ENCODE results near the gene AGBL3.

Gene AGBL3

DNA sequence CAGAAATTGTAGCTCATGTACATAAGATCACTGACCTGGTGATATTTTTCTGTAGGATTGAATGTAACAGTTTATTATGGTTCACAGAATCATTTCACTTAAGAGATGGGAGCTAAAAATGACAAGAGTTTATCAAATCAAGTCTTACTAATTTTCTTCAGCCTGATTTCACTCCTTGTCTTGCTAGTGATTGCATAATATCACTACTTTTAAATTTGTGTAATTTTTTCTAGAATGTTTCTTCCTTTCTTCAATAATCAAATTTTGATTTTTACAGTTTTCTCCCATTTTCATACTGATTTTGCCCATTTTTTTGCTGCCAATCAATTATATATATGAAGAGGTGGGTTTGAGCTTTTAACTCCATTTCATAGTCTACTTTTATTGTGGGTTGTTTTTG, 92.8 kb downstream of the AGBL3 start:
- no peak overlapping the region for H3K27ac ChIP-seq
- H3K4me1 ChIP-seq = no peaks in the 10 kb centered on the region
- H3K4me3 ChIP-seq = no peak overlapping the region
- H3K9me3 ChIP-seq = no peaks in the 10 kb centered on the region
- H3K36me3 ChIP-seq = no peaks in the 10 kb centered on the region
- intact Hi-C loops (cut with DNase I; ENCODE audit: low total_unique reads) = no loop called here
- H3K27me3 ChIP-seq = no peaks in the 10 kb centered on the region
- TF ChIP-seq, protein P1, sequence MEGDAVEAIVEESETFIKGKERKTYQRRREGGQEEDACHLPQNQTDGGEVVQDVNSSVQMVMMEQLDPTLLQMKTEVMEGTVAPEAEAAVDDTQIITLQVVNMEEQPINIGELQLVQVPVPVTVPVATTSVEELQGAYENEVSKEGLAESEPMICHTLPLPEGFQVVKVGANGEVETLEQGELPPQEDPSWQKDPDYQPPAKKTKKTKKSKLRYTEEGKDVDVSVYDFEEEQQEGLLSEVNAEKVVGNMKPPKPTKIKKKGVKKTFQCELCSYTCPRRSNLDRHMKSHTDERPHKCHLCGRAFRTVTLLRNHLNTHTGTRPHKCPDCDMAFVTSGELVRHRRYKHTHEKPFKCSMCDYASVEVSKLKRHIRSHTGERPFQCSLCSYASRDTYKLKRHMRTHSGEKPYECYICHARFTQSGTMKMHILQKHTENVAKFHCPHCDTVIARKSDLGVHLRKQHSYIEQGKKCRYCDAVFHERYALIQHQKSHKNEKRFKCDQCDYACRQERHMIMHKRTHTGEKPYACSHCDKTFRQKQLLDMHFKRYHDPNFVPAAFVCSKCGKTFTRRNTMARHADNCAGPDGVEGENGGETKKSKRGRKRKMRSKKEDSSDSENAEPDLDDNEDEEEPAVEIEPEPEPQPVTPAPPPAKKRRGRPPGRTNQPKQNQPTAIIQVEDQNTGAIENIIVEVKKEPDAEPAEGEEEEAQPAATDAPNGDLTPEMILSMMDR (IDR thresholded peaks at IDR 0.05) = no peak
- no peak for DNase-seq

DNA sequence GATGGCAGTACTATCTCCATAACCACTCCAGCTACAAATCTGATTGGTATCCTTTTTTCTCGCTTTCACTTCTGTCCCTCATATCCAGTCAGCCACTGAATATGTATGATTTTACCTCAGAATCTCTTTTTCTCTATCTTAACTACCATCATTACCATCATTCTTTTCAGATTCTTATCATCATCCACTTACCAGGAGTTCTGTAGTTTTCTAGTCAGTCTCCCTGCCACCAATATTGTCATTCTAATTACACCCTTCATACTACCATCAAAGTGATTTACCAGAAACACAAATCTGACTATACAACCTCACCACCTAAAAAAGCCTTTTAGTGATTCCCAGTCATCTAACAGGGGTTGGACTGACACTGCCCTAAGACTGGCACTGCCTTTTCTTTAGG, 96.7 kb downstream of the AGBL3 start:
- Histone ChIP-seq H3K36me3 (no peaks in the 10 kb centered on the region), H3K9me3 (no peaks in the 10 kb centered on the region), H3K4me1 (no peaks in the 10 kb centered on the region), H3K27ac (no peak overlapping the region), H3K27me3 (no peaks in the 10 kb centered on the region), H3K4me3 (no peak overlapping the region)
- TF ChIP-seq, protein P1 (IDR thresholded peaks at IDR 0.05) = no peak
- no peak for DNase-seq
- intact Hi-C loops (cut with DNase I; ENCODE audit: low total_unique reads) = no loop called here

- no peak overlapping the region for H3K4me3 ChIP-seq
- intact Hi-C loops (cut with DNase I; ENCODE audit: low total_unique reads) = no loop called here
- no peak for DNase-seq
These were observed 102.3 kb downstream of the AGBL3 start for GRCh38 chr7:135088566-135088965.

GRCh38 chr7:135091717-135092116, 105.4 kb downstream of the AGBL3 start:
- Histone ChIP-seq H3K27me3 (no peaks in the 10 kb centered on the region), H3K9me3 (no peaks in the 10 kb centered on the region), H3K4me3 (no peak overlapping the region), H3K27ac (no peak overlapping the region), H3K36me3 (peaks cover 0 to 6% (median 5%) of the 10 kb centered on the region in 3 donors), H3K4me1 (no peaks in the 10 kb centered on the region)
- DNase-seq = no peak
- TF ChIP-seq, protein P1 (IDR thresholded peaks at IDR 0.05) = no peak
- intact Hi-C loops (cut with DNase I; ENCODE audit: low total_unique reads) = no loop called here

More at GRCh38 chr7:135088566-135088965, 102.3 kb downstream of the AGBL3 start:
- no peak overlapping the region for H3K27ac ChIP-seq
- H3K36me3 ChIP-seq = peaks cover 0 to 6% (median 5%) of the 10 kb centered on the region in 3 donors
- no peaks in the 10 kb centered on the region for H3K4me1 ChIP-seq
- no peaks in the 10 kb centered on the region for H3K27me3 ChIP-seq
- no peaks in the 10 kb centered on the region for H3K9me3 ChIP-seq
- TF ChIP-seq, protein P1 (IDR thresholded peaks at IDR 0.05) = no peak

GRCh38 chr7:135094472-135095237, 108.3 kb downstream of the AGBL3 start:
- no peaks in the 10 kb centered on the region for H3K9me3 ChIP-seq
- H3K27ac ChIP-seq = no peak overlapping the region
- peaks cover 0 to 6% (median 5%) of the 10 kb centered on the region in 3 donors for H3K36me3 ChIP-seq
- intact Hi-C loops (cut with DNase I; ENCODE audit: low total_unique reads) = no loop called here
- TF ChIP-seq, protein P1 (IDR thresholded peaks at IDR 0.05) = no peak
- H3K4me1 ChIP-seq = no peaks in the 10 kb centered on the region
- DNase-seq = no peak
- no peak overlapping the region for H3K4me3 ChIP-seq
- H3K27me3 ChIP-seq = no peaks in the 10 kb centered on the region
